ENCODE measurements around the gene MET. TPM values are rescaled to one million over a fixed set of nuclear protein-coding genes. Genes with fewer than 3 reads are reported as not detected.

Gene MET
- polyA plus RNA-seq, 2 donors: 1.2 to 2.1 TPM

- 60 to 73% methylated on average over 7 of the region's 7 CpGs for WGBS, 2 donors
- H3K4me1 ChIP-seq (ENCODE audit: control insufficient read depth in 2 of 2, insufficient read depth in 2 of 2, low read length in 1 of 2): no peaks in the 10 kb centered on the region
- H3K4me3 ChIP-seq (ENCODE audit: low read depth in 1 of 2, low read length in 2 of 2): no peak overlapping the region
- H3K9me3 ChIP-seq (ENCODE audit: control insufficient read depth in 2 of 2, insufficient read depth in 1 of 2, low read depth in 1 of 2, low read length in 1 of 2): no peaks in the 10 kb centered on the region
- no peaks in the 10 kb centered on the region for H3K36me3 ChIP-seq (ENCODE audit: control insufficient read depth in 2 of 2, insufficient read depth in 2 of 2, low read length in 1 of 2)
- H3K27me3 ChIP-seq (ENCODE audit: control insufficient read depth in 1 of 2, insufficient read depth in 2 of 2, low read length in 2 of 2): no peaks in the 10 kb centered on the region
- peak overlapping the region in 1 of 2 donors; percentile 15 for H3K27ac ChIP-seq (ENCODE audit: low read depth in 2 of 2, low read length in 1 of 2)
Observed at GRCh38 chr7:116674508-116675173, 2.6 kb downstream of the MET start.

GRCh38 chr7:116675812-116676355 lies 3.9 kb downstream of the MET start:
- 86 to 88% methylated on average over 6 of the region's 6 CpGs for WGBS, 2 donors
- no peaks in the 10 kb centered on the region for H3K4me1 ChIP-seq (ENCODE audit: control insufficient read depth in 2 of 2, insufficient read depth in 2 of 2, low read length in 1 of 2)
- no peaks in the 10 kb centered on the region for H3K27me3 ChIP-seq (ENCODE audit: control insufficient read depth in 1 of 2, insufficient read depth in 2 of 2, low read length in 2 of 2)
- H3K9me3 ChIP-seq (ENCODE audit: control insufficient read depth in 2 of 2, insufficient read depth in 1 of 2, low read depth in 1 of 2, low read length in 1 of 2): no peaks in the 10 kb centered on the region
- H3K4me3 ChIP-seq (ENCODE audit: low read depth in 1 of 2, low read length in 2 of 2): no peak overlapping the region
- no peaks in the 10 kb centered on the region for H3K36me3 ChIP-seq (ENCODE audit: control insufficient read depth in 2 of 2, insufficient read depth in 2 of 2, low read length in 1 of 2)
- H3K27ac ChIP-seq (ENCODE audit: low read depth in 2 of 2, low read length in 1 of 2): no peak overlapping the region

- no peaks in the 10 kb centered on the region for H3K27me3 ChIP-seq (ENCODE audit: control insufficient read depth in 1 of 2, insufficient read depth in 2 of 2, low read length in 2 of 2)
- no peaks in the 10 kb centered on the region for H3K36me3 ChIP-seq (ENCODE audit: control insufficient read depth in 2 of 2, insufficient read depth in 2 of 2, low read length in 1 of 2)
- WGBS, 2 donors: 90 to 93% methylated on average over 1 of the region's 1 CpG
- H3K4me3 ChIP-seq (ENCODE audit: low read depth in 1 of 2, low read length in 2 of 2): no peak overlapping the region
- H3K4me1 ChIP-seq (ENCODE audit: control insufficient read depth in 2 of 2, insufficient read depth in 2 of 2, low read length in 1 of 2): no peaks in the 10 kb centered on the region
- H3K9me3 ChIP-seq (ENCODE audit: control insufficient read depth in 2 of 2, insufficient read depth in 1 of 2, low read depth in 1 of 2, low read length in 1 of 2): no peaks in the 10 kb centered on the region
- no peak overlapping the region for H3K27ac ChIP-seq (ENCODE audit: low read depth in 2 of 2, low read length in 1 of 2)
Observed at GRCh38 chr7:116678780-116679179, 6.8 kb downstream of the MET start.

GRCh38 chr7:116679500-116679899 lies 7.5 kb downstream of the MET start:
- no peak overlapping the region for H3K4me3 ChIP-seq (ENCODE audit: low read depth in 1 of 2, low read length in 2 of 2)
- WGBS, 2 donors: 37 to 46% methylated on average over 4 of the region's 4 CpGs
- no peaks in the 10 kb centered on the region for H3K36me3 ChIP-seq (ENCODE audit: control insufficient read depth in 2 of 2, insufficient read depth in 2 of 2, low read length in 1 of 2)
- no peaks in the 10 kb centered on the region for H3K9me3 ChIP-seq (ENCODE audit: control insufficient read depth in 2 of 2, insufficient read depth in 1 of 2, low read depth in 1 of 2, low read length in 1 of 2)
- H3K4me1 ChIP-seq (ENCODE audit: control insufficient read depth in 2 of 2, insufficient read depth in 2 of 2, low read length in 1 of 2): no peaks in the 10 kb centered on the region
- H3K27ac ChIP-seq (ENCODE audit: low read depth in 2 of 2, low read length in 1 of 2): no peak overlapping the region
- H3K27me3 ChIP-seq (ENCODE audit: control insufficient read depth in 1 of 2, insufficient read depth in 2 of 2, low read length in 2 of 2): no peaks in the 10 kb centered on the region

GRCh38 chr7:116683786-116684185 lies 11.8 kb downstream of the MET start:
- WGBS, 2 donors: 80 to 84% methylated on average over 4 of the region's 4 CpGs
- H3K36me3 ChIP-seq (ENCODE audit: control insufficient read depth in 2 of 2, insufficient read depth in 2 of 2, low read length in 1 of 2): no peaks in the 10 kb centered on the region
- H3K27me3 ChIP-seq (ENCODE audit: control insufficient read depth in 1 of 2, insufficient read depth in 2 of 2, low read length in 2 of 2): no peaks in the 10 kb centered on the region
- no peak overlapping the region for H3K4me3 ChIP-seq (ENCODE audit: low read depth in 1 of 2, low read length in 2 of 2)
- H3K4me1 ChIP-seq (ENCODE audit: control insufficient read depth in 2 of 2, insufficient read depth in 2 of 2, low read length in 1 of 2): peaks cover 0 to 2% of the 10 kb centered on the region in 2 donors
- no peak overlapping the region for H3K27ac ChIP-seq (ENCODE audit: low read depth in 2 of 2, low read length in 1 of 2)
- H3K9me3 ChIP-seq (ENCODE audit: control insufficient read depth in 2 of 2, insufficient read depth in 1 of 2, low read depth in 1 of 2, low read length in 1 of 2): no peaks in the 10 kb centered on the region

GRCh38 chr7:116686033-116686432 lies 14.0 kb downstream of the MET start:
- H3K27me3 ChIP-seq (ENCODE audit: control insufficient read depth in 1 of 2, insufficient read depth in 2 of 2, low read length in 2 of 2): no peaks in the 10 kb centered on the region
- 87 to 92% methylated on average over 3 of the region's 3 CpGs for WGBS, 2 donors
- H3K4me1 ChIP-seq (ENCODE audit: control insufficient read depth in 2 of 2, insufficient read depth in 2 of 2, low read length in 1 of 2): peaks cover 0 to 2% of the 10 kb centered on the region in 2 donors
- H3K27ac ChIP-seq (ENCODE audit: low read depth in 2 of 2, low read length in 1 of 2): no peak overlapping the region
- H3K36me3 ChIP-seq (ENCODE audit: control insufficient read depth in 2 of 2, insufficient read depth in 2 of 2, low read length in 1 of 2): no peaks in the 10 kb centered on the region
- no peak overlapping the region for H3K4me3 ChIP-seq (ENCODE audit: low read depth in 1 of 2, low read length in 2 of 2)
- H3K9me3 ChIP-seq (ENCODE audit: control insufficient read depth in 2 of 2, insufficient read depth in 1 of 2, low read depth in 1 of 2, low read length in 1 of 2): no peaks in the 10 kb centered on the region

GRCh38 chr7:116686812-116687419 lies 14.9 kb downstream of the MET start:
- Histone ChIP-seq H3K4me1 (ENCODE audit: control insufficient read depth in 2 of 2, insufficient read depth in 2 of 2, low read length in 1 of 2) (peaks cover 0 to 2% of the 10 kb centered on the region in 2 donors), H3K9me3 (ENCODE audit: control insufficient read depth in 2 of 2, insufficient read depth in 1 of 2, low read depth in 1 of 2, low read length in 1 of 2) (no peaks in the 10 kb centered on the region), H3K27me3 (ENCODE audit: control insufficient read depth in 1 of 2, insufficient read depth in 2 of 2, low read length in 2 of 2) (no peaks in the 10 kb centered on the region), H3K36me3 (ENCODE audit: control insufficient read depth in 2 of 2, insufficient read depth in 2 of 2, low read length in 1 of 2) (no peaks in the 10 kb centered on the region), H3K27ac (ENCODE audit: low read depth in 2 of 2, low read length in 1 of 2) (no peak overlapping the region), H3K4me3 (ENCODE audit: low read depth in 1 of 2, low read length in 2 of 2) (no peak overlapping the region)
- WGBS, 2 donors: 84 to 92% methylated on average over 7 of the region's 7 CpGs

- Histone ChIP-seq H3K4me1 (ENCODE audit: control insufficient read depth in 2 of 2, insufficient read depth in 2 of 2, low read length in 1 of 2) (peaks cover 0 to 2% of the 10 kb centered on the region in 2 donors), H3K36me3 (ENCODE audit: control insufficient read depth in 2 of 2, insufficient read depth in 2 of 2, low read length in 1 of 2) (no peaks in the 10 kb centered on the region), H3K9me3 (ENCODE audit: control insufficient read depth in 2 of 2, insufficient read depth in 1 of 2, low read depth in 1 of 2, low read length in 1 of 2) (no peaks in the 10 kb centered on the region), H3K4me3 (ENCODE audit: low read depth in 1 of 2, low read length in 2 of 2) (no peak overlapping the region), H3K27ac (ENCODE audit: low read depth in 2 of 2, low read length in 1 of 2) (peak overlapping the region in 1 of 2 donors; percentile 15), H3K27me3 (ENCODE audit: control insufficient read depth in 1 of 2, insufficient read depth in 2 of 2, low read length in 2 of 2) (no peaks in the 10 kb centered on the region)
- WGBS, 2 donors: 26 to 29% methylated on average over 7 of the region's 7 CpGs
Observed at GRCh38 chr7:116687801-116688201, 15.8 kb downstream of the MET start.

GRCh38 chr7:116689790-116690259 lies 17.8 kb downstream of the MET start:
- H3K27ac ChIP-seq (ENCODE audit: low read depth in 2 of 2, low read length in 1 of 2): no peak overlapping the region
- no peaks in the 10 kb centered on the region for H3K36me3 ChIP-seq (ENCODE audit: control insufficient read depth in 2 of 2, insufficient read depth in 2 of 2, low read length in 1 of 2)
- no peak overlapping the region for H3K4me3 ChIP-seq (ENCODE audit: low read depth in 1 of 2, low read length in 2 of 2)
- WGBS, 2 donors: 69 to 74% methylated on average over 4 of the region's 4 CpGs
- no peaks in the 10 kb centered on the region for H3K9me3 ChIP-seq (ENCODE audit: control insufficient read depth in 2 of 2, insufficient read depth in 1 of 2, low read depth in 1 of 2, low read length in 1 of 2)
- no peaks in the 10 kb centered on the region for H3K27me3 ChIP-seq (ENCODE audit: control insufficient read depth in 1 of 2, insufficient read depth in 2 of 2, low read length in 2 of 2)
- peaks cover 0 to 2% of the 10 kb centered on the region in 2 donors for H3K4me1 ChIP-seq (ENCODE audit: control insufficient read depth in 2 of 2, insufficient read depth in 2 of 2, low read length in 1 of 2)
